Mammary epithelial cell (primary cell): ENCODE results near the gene CTNNBL1.

Experiments used
- EZH2 ChIP-seq: IDR thresholded peaks from 2 replicates; pipeline ENCODE4 v1.6.1; 2012; ENCODE audit warnings: low read length, inconsistent platforms, borderline replicate concordance
- TF ChIP-seq, protein P1 (sequence below), 2 donors: IDR thresholded peaks in 1 of 2; conservative IDR thresholded peaks in 1 of 2; 2 replicates each; pipeline ENCODE4 v1.5.1; 2011 to 2012; ENCODE audit warnings: inconsistent platforms in 2 of 2, low read length in 2 of 2, mild to moderate bottlenecking in 2 of 2, control low read depth in 1 of 2, low read depth in 1 of 2; ENCODE audit not compliant: insufficient read depth in 1 of 2; ENCODE audit errors: extremely low read depth in 1 of 2

DNA sequence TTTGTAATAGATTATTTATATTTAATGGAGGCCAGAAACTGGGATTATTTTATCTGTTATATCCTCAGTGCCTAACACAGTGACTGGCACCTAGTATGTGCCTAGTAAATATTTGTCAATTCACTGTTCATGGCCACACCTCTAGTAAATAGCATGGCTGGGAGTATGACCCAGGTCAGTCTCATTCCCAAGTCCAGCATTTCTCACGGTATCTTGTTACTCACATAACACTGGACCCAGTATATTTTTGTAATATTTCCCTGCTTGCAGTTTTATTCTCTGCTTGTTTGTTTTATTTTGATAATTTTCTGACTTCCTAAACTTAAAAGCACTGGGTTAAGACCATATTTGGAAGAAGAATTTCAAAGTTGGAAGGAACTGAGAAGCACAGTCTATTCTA lies 47.7 kb downstream of the CTNNBL1 start:
- no peak for TF ChIP-seq EZH2
- TF ChIP-seq, protein P1, sequence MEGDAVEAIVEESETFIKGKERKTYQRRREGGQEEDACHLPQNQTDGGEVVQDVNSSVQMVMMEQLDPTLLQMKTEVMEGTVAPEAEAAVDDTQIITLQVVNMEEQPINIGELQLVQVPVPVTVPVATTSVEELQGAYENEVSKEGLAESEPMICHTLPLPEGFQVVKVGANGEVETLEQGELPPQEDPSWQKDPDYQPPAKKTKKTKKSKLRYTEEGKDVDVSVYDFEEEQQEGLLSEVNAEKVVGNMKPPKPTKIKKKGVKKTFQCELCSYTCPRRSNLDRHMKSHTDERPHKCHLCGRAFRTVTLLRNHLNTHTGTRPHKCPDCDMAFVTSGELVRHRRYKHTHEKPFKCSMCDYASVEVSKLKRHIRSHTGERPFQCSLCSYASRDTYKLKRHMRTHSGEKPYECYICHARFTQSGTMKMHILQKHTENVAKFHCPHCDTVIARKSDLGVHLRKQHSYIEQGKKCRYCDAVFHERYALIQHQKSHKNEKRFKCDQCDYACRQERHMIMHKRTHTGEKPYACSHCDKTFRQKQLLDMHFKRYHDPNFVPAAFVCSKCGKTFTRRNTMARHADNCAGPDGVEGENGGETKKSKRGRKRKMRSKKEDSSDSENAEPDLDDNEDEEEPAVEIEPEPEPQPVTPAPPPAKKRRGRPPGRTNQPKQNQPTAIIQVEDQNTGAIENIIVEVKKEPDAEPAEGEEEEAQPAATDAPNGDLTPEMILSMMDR (conservative IDR thresholded peaks at IDR 0.05 in 1 of 2, IDR thresholded peaks at IDR 0.05 in 1 of 2; ENCODE audit: extremely low read depth in 1 of 2, insufficient read depth in 1 of 2, low read depth in 1 of 2, low read length in 2 of 2), result no peak
